ENCODE measurements around the gene PLEKHN1. TPM values are rescaled to one million over a fixed set of nuclear protein-coding genes. Genes with fewer than 3 reads are reported as not detected.
"Not testable (repeated sequence)": the region's sequence is repeated elsewhere in the genome, so short reads cannot be mapped to it uniquely, and the experiment has no call there.

Gene PLEKHN1
- total RNA-seq, 1 experiment from 2014 or later: 9.1 TPM

- Histone ChIP-seq H3K27ac (peak overlapping the region; percentile 59), H3K9me3 (ENCODE audit: insufficient read depth, low read depth) (no peaks in the 10 kb centered on the region), H3K4me2 (peak overlapping the region; percentile 99), H3K4me1 (replicated peaks; ENCODE audit: insufficient read depth) (peaks cover 13% of the 10 kb centered on the region), H3K9me2 (ENCODE audit: insufficient read depth) (no peaks in the 10 kb centered on the region), H2AFZ (peak overlapping the region; percentile 66), H3K4me3 (peak overlapping the region; percentile 62; the same call in 1 of the 2 replicates), H3F3A (ENCODE audit: insufficient read depth, low read depth) (peaks cover 33% of the 10 kb centered on the region), H3K79me2 (ENCODE audit: low read depth) (no peaks in the 10 kb centered on the region), H3K36me3 (ENCODE audit: low read depth) (no peaks in the 10 kb centered on the region), H4K20me1 (ENCODE audit: insufficient read depth) (no peaks in the 10 kb centered on the region), H3K27me3 (ENCODE audit: insufficient read depth, low read depth) (no peaks in the 10 kb centered on the region)
- intact Hi-C loops (cut with micrococcal nuclease; ENCODE audit: unreplicated experiment): loop anchor here (1.0 to 2.0 kb wide), 2 partner anchors 71 to 106 kb away; no protein-coding TSS in a partner anchor
- TF ChIP-seq EZH2 (IDR thresholded peaks at IDR 0.05; ENCODE audit: low read depth) (no peak), CTCF (conservative IDR thresholded peaks at IDR 0.05) (peak; percentile 83)
- POLR2A ChIA-PET (ENCODE audit: unreplicated experiment): no interaction called here
- DNase-seq: peak; percentile 89
- CTCF ChIA-PET: interaction anchor here (0.6 to 0.7 kb wide), 3 partner anchors 9 to 289 kb away, joined by 3 to 5 read pairs (median 5); no protein-coding TSS in a partner anchor
- BruUV-seq (replicated peaks): no TSS peak
These were observed 9.8 kb downstream of the PLEKHN1 start for GRCh38 chr1:975896-976683.

DNA sequence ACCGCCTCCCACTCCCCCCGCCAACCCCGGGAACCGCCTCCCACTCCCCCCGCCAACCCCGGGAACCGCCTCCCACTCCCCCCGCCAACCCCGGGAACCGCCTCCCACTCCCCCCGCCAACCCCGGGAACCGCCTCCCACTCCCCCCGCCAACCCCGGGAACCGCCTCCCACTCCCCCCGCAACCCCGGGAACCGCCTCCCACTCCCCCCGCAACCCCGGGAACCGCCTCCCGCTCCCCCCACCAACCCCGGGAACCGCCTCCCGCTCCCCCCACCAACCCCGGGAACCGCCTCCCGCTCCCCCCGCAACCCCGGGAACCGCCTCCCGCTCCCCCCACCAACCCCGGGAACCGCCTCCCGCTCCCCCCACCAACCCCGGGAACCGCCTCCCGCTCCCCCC lies 10.5 kb downstream of the PLEKHN1 start:
- intact Hi-C loops (cut with micrococcal nuclease; ENCODE audit: unreplicated experiment): loop anchor here (1.0 to 2.0 kb wide), 2 partner anchors 72 to 106 kb away; no protein-coding TSS in a partner anchor
- DNase-seq; H3K27me3 ChIP-seq (ENCODE audit: insufficient read depth, low read depth); H3K4me2 ChIP-seq; H2AFZ ChIP-seq; H3K4me3 ChIP-seq; H3K79me2 ChIP-seq (ENCODE audit: low read depth); POLR2A ChIA-PET (ENCODE audit: unreplicated experiment); H3K9me2 ChIP-seq (ENCODE audit: insufficient read depth); H3K27ac ChIP-seq; H3K36me3 ChIP-seq (ENCODE audit: low read depth); BruUV-seq (replicated peaks); H4K20me1 ChIP-seq (ENCODE audit: insufficient read depth); H3K9me3 ChIP-seq (ENCODE audit: insufficient read depth, low read depth): not testable (repeated sequence)
- Histone ChIP-seq H3F3A (ENCODE audit: insufficient read depth, low read depth) (peaks cover 33% of the 10 kb centered on the region), H3K4me1 (replicated peaks; ENCODE audit: insufficient read depth) (peaks cover 13% of the 10 kb centered on the region)
- CTCF ChIA-PET: interaction anchor here (0.6 to 0.7 kb wide), 3 partner anchors 10 to 288 kb away, joined by 3 to 5 read pairs (median 5); no protein-coding TSS in a partner anchor

- no peaks in the 10 kb centered on the region for H3K9me2 ChIP-seq (ENCODE audit: insufficient read depth)
- H3F3A ChIP-seq (ENCODE audit: insufficient read depth, low read depth): peaks cover 34% of the 10 kb centered on the region
- H3K27me3 ChIP-seq (ENCODE audit: insufficient read depth, low read depth): no peaks in the 10 kb centered on the region
- BruUV-seq (replicated peaks): no TSS peak
- no peaks in the 10 kb centered on the region for H3K9me3 ChIP-seq (ENCODE audit: insufficient read depth, low read depth)
- intact Hi-C loops (cut with micrococcal nuclease; ENCODE audit: unreplicated experiment): no loop called here
- no peak overlapping the region for H3K27ac ChIP-seq
- peaks cover 13% of the 10 kb centered on the region for H3K4me1 ChIP-seq (replicated peaks; ENCODE audit: insufficient read depth)
- TF ChIP-seq EZH2 (IDR thresholded peaks at IDR 0.05; ENCODE audit: low read depth) (no peak), CTCF (conservative IDR thresholded peaks at IDR 0.05) (no peak)
- H3K4me3 ChIP-seq: no peak overlapping the region
- ChIA-PET POLR2A (ENCODE audit: unreplicated experiment) (no interaction called here), CTCF (no interaction called here)
- no peaks in the 10 kb centered on the region for H3K36me3 ChIP-seq (ENCODE audit: low read depth)
- DNase-seq: no peak
- H2AFZ ChIP-seq: no peak overlapping the region
- no peaks in the 10 kb centered on the region for H3K79me2 ChIP-seq (ENCODE audit: low read depth)
- H4K20me1 ChIP-seq (ENCODE audit: insufficient read depth): no peaks in the 10 kb centered on the region
- H3K4me2 ChIP-seq: no peak overlapping the region
These were observed 12.0 kb downstream of the PLEKHN1 start for GRCh38 chr1:978069-978834.
